GM12874 (cell line): Measurements from ENCODE around the gene PITX2.

Source experiments
- CTCF ChIP-seq: IDR thresholded peaks from 2 replicates; pipeline ENCODE4 v1.5.1; 2011; ENCODE audit warnings: low read depth, mild to moderate bottlenecking, control low read depth, low read length, moderate library complexity; ENCODE audit not compliant: insufficient read depth

PITX2 gene

GRCh38 chr4:110635163-110635865 is 12.4 kb upstream of the PITX2 start:
- no peak for TF ChIP-seq CTCF

- TF ChIP-seq CTCF = no peak
Observed at GRCh38 chr4:110634350-110635162, 11.7 kb upstream of the PITX2 start.

GRCh38 chr4:110633358-110634341 is 10.8 kb upstream of the PITX2 start:
- TF ChIP-seq CTCF = no peak

- no peak for TF ChIP-seq CTCF
Observed at GRCh38 chr4:110632506-110633357, 9.9 kb upstream of the PITX2 start.

DNA sequence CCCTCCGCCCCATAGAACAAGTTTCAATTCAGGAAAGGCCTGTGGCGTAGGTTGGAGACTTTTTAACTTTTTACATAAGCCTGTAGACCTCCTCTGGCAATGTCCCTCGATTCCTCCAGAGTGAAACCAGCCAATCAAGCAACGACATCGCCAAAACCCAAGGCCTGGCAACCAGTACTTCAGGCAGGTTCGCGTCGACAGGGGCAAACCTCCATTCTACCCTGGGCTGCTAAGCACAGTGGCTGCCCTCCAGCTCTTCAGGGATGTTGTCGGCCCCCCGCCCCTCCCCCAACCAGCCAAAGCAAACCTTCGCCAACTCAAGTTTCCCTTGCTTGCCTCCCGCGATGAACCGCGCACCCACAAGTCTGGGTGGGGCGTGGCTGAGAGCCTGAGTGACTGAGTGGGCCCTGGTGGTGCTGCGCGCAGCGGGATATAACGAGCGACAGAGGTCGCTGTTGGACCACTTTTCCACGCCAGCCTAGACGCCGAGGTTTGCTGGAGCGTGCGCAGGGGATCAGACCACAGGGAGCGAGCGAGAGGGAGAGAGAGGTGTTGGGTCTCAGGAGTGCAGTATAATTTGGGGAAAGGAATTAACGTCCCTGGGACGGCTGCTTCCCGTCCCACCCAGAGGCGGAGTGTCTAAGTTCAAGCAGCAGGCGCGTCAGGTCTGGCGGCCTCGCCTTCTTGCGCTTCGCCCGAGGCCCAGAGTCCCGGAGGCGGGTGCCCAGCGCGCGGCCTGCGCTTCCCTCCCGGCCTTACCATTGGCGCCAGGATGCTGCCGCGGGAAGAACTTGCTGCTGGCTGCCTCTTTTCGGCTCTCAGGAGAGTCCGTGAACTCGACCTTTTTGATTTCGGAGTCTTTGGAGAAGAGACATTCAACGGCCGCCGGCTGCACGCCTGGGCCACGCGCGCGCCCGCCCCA is 9.0 kb upstream of the PITX2 start:
- peak; percentile 82 for TF ChIP-seq CTCF
